Mesothelial cell of epicardium (in vitro differentiated cells): ENCODE results near the gene NPHP4. TPM values are rescaled to one million over a fixed set of nuclear protein-coding genes. Genes with fewer than 3 reads are reported as not detected.
A peak's percentile ranks its signal among the peaks of the same experiment; 100 is the strongest.

Source experiments
- DNase-seq, 2 experiments: peaks; one replicate each; pipeline ENCODE4 v3.0.0; 2021; ENCODE audit warnings: low spot score in 2 of 2; ENCODE audit not compliant: unreplicated experiment in 2 of 2
- H3K27ac Mint-ChIP-seq: 2 replicates; pipeline ENCODE4 v1.8.0; 2021; ENCODE audit warnings: mixed read lengths
- H3K27me3 Mint-ChIP-seq: 2 replicates; pipeline ENCODE4 v1.8.0; 2021; ENCODE audit warnings: low read depth, mixed read lengths
- H3K36me3 Mint-ChIP-seq: 2 replicates; pipeline ENCODE4 v1.8.0; 2021; ENCODE audit warnings: mixed read lengths
- H3K4me1 Mint-ChIP-seq: 2 replicates; pipeline ENCODE4 v1.8.0; 2021; ENCODE audit warnings: mixed read lengths
- H3K4me3 Mint-ChIP-seq: 2 replicates; pipeline ENCODE4 v1.8.0; 2021; ENCODE audit warnings: mild to moderate bottlenecking, moderate library complexity, mixed read lengths
- H3K9me3 Mint-ChIP-seq: 2 replicates; pipeline ENCODE4 v1.8.0; 2021; ENCODE audit warnings: mixed read lengths
- CTCF ChIP-seq: fragments of 200-600 bp; sonication (generic); IDR thresholded peaks from one replicate; pipeline ENCODE4 v1.5.0; 2021; ENCODE audit warnings: antibody characterized with exemption; ENCODE audit not compliant: unreplicated experiment
- total RNA-seq: library from RNA; stranded (reverse); gene quantifications from 3 replicates; pipeline ENCODE4 v1.2.1, GENCODE V29; 2021

NPHP4 gene
- total RNA-seq, 1 donor from 2014 or later: 16.4 TPM

GRCh38 chr1:5911871-5912271 is 80.4 kb downstream of the NPHP4 start:
- H3K36me3 Mint-ChIP-seq: no peaks in the 10 kb centered on the region
- no peak overlapping the region for H3K4me3 Mint-ChIP-seq
- no peak overlapping the region for H3K27ac Mint-ChIP-seq
- no peaks in the 10 kb centered on the region for H3K27me3 Mint-ChIP-seq
- H3K4me1 Mint-ChIP-seq: peaks cover 27% of the 10 kb centered on the region
- no peak for TF ChIP-seq CTCF
- no peaks in the 10 kb centered on the region for H3K9me3 Mint-ChIP-seq
- DNase-seq: peak in 1 of 2 experiments; percentile 13

GRCh38 chr1:5911157-5911556 is 81.1 kb downstream of the NPHP4 start:
- H3K4me3 Mint-ChIP-seq: no peak overlapping the region
- no peak overlapping the region for H3K27ac Mint-ChIP-seq
- DNase-seq: peak in 1 of 2 experiments; percentile 25
- H3K9me3 Mint-ChIP-seq: no peaks in the 10 kb centered on the region
- no peaks in the 10 kb centered on the region for H3K36me3 Mint-ChIP-seq
- TF ChIP-seq CTCF: no peak
- no peaks in the 10 kb centered on the region for H3K27me3 Mint-ChIP-seq
- H3K4me1 Mint-ChIP-seq: peaks cover 26% of the 10 kb centered on the region

DNA sequence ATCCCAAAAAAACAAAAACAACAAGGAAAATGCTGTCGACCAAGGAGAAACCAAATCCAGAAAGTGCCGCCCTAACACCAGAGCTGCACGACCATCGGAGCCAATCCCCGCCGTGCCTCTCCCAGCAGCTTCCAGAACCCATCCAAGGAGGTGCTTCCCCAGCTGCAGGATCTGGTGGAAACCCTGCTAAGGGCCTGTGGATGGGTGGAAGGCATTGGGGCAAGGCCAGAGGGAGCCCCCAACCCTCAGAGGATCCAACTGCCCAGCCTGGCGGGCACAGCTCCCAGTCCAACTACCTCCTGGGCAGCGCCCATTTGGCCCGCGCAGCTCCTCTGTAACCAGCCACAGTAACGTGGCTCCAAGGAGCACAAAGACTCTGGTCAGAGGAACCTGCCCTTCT is 81.6 kb downstream of the NPHP4 start:
- DNase-seq: peak in 1 of 2 experiments; percentile 10
- Mint-ChIP-seq H3K9me3 (no peaks in the 10 kb centered on the region), H3K4me3 (no peak overlapping the region), H3K36me3 (no peaks in the 10 kb centered on the region), H3K27me3 (no peaks in the 10 kb centered on the region), H3K4me1 (peaks cover 21% of the 10 kb centered on the region), H3K27ac (no peak overlapping the region)
- TF ChIP-seq CTCF: no peak

DNA sequence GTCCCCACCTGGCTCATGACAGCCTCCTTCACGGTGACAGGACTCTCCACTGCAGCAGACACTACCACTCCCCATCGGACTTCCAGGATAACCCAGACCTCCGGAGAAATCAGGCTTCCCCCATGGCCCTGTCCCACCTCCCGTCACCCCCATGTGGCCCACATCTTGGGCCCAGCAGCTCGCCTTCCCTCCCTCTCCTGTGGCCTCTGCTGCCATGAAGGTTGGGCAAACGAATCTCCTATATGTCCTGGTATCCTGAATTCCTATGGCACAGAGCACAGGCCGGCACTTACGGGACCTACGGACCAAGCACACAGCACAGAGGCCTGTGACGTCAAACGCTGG is 82.0 kb downstream of the NPHP4 start:
- H3K27ac Mint-ChIP-seq: no peak overlapping the region
- TF ChIP-seq CTCF: no peak
- H3K27me3 Mint-ChIP-seq: no peaks in the 10 kb centered on the region
- H3K4me3 Mint-ChIP-seq: no peak overlapping the region
- no peaks in the 10 kb centered on the region for H3K36me3 Mint-ChIP-seq
- no peaks in the 10 kb centered on the region for H3K9me3 Mint-ChIP-seq
- DNase-seq: peak in 1 of 2 experiments; percentile 24
- H3K4me1 Mint-ChIP-seq: peaks cover 19% of the 10 kb centered on the region

DNA sequence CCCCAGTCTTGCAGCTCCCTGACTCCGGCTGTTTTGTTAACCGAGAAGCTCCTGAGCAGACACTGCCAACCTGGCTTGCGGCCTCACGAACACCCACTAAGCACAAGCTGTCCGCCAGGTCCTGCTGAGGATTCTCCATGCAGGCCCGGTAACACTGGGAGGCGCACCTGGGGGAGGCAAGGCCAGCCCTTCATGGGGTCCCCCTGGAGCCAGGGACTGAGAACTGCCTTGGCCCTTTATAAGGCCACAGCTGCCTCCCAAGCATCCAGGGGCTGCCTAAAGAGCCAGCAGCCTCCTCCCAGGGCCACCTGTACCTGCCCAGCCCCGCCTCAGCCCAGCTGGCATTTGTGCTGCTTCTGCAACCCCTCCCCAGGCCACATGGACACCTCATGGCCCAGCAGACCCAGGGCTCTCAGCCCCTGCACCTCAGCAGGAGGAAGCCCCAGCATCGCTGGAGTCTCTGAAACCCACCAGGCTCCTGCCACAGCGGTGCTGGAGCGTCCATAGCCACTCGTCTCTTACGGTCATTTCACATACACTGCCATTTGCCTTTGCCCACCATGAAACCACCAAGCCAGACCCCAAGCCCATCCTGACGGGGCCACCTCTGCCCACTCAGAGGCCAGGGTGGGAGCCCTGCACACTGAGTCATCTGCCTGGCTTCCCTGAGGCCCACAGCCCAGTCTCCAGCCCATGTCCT is 82.5 kb downstream of the NPHP4 start:
- no peak for TF ChIP-seq CTCF
- no peak overlapping the region for H3K27ac Mint-ChIP-seq
- DNase-seq: peak in 1 of 2 experiments; percentile 30
- H3K4me3 Mint-ChIP-seq: no peak overlapping the region
- no peaks in the 10 kb centered on the region for H3K27me3 Mint-ChIP-seq
- no peaks in the 10 kb centered on the region for H3K9me3 Mint-ChIP-seq
- H3K4me1 Mint-ChIP-seq: peaks cover 14% of the 10 kb centered on the region
- no peaks in the 10 kb centered on the region for H3K36me3 Mint-ChIP-seq
